Heart left ventricle (tissue), 16 donors: ENCODE measurements around the gene KNDC1. TPM values are rescaled to one million over a fixed set of nuclear protein-coding genes. Genes with fewer than 3 reads are reported as not detected.
A peak's percentile ranks its signal among the peaks of the same experiment; 100 is the strongest.

Experiments used
- ATAC-seq, 4 donors: fragments of 200-7000 bp; cut with Tn5 transposase; one replicate each; pipeline ENCODE4 v1.9.1; 2020 to 2022; ENCODE audit warnings: moderate library complexity in 4 of 4, mild to moderate bottlenecking in 3 of 4, moderate number of reproducible peaks in 1 of 4
- DNase-seq, 5 donors: peaks; one replicate each; pipeline ENCODE4 v3.0.0-alpha.2; 2020
- H3K27ac ChIP-seq, 12 donors: fragments of 200-600 bp; sonication (generic) in 4 of 12; one replicate each; pipeline versions ENCODE4 v1.5.0 to v1.8.0; 2016 to 2022; ENCODE audit warnings: mild to moderate bottlenecking in 2 of 12
- H3K27me3 ChIP-seq, 9 donors: fragments of 200-600 bp; sonication (generic) in 2 of 9; one replicate each; pipeline versions ENCODE4 v1.5.1 to v1.8.0; 2016 to 2022; ENCODE audit warnings: mild to moderate bottlenecking in 3 of 9
- H3K36me3 ChIP-seq, 9 donors: fragments of 200-600 bp; sonication (generic) in 2 of 9; one replicate each; pipeline versions ENCODE4 v1.5.0 to v1.8.0; 2018 to 2022; ENCODE audit warnings: mild to moderate bottlenecking in 2 of 9
- H3K4me1 ChIP-seq, 12 donors: fragments of 200-600 bp; sonication (generic) in 4 of 12; one replicate each; pipeline versions ENCODE4 v1.5.0 to v1.8.0; 2016 to 2022; ENCODE audit warnings: mild to moderate bottlenecking in 3 of 12
- H3K4me3 ChIP-seq, 12 donors: fragments of 200-600 bp; sonication (generic) in 4 of 12; one replicate each; pipeline versions ENCODE4 v1.5.0 to v1.8.0; 2017 to 2022; ENCODE audit warnings: mild to moderate bottlenecking in 9 of 12, moderate library complexity in 4 of 12
- H3K9me3 ChIP-seq, 12 donors: fragments of 200-600 bp; sonication (generic) in 4 of 12; one replicate each; pipeline versions ENCODE4 v1.5.0 to v1.8.0; 2016 to 2022; ENCODE audit warnings: mild to moderate bottlenecking in 1 of 12
- POLR2A ChIP-seq, 2 donors: fragments of 450-650 bp; IDR thresholded peaks; one replicate each; pipeline ENCODE4 v1.6.1; 2017; ENCODE audit warnings: antibody characterized with exemption in 2 of 2, mild to moderate bottlenecking in 2 of 2, moderate library complexity in 2 of 2
- WGBS, 4 donors: extraction: QIAGEN DNeasy Blood & Tissue Kit in 2 of 4; methylation state at CpG; one replicate each; pipeline versions ENCODE4 v1.1.5 to v1.1.7; 2013 to 2018; 5-methylcytosine and 5-hydroxymethylcytosine counted together
- intact Hi-C, 10 donors: fragments of 100-400 bp; cut with DNase I; formaldehyde crosslinking; loops; one replicate each; pipeline versions ENCODE4 v1.11.1 to v1.14.2; 2022
- polyA plus RNA-seq, 2 donors: library from polyadenylated mRNA; stranded (reverse); fragments of 200-250 nt; gene quantifications; one replicate each; pipeline ENCODE4 v1.2.3, GENCODE V29; 2013
- total RNA-seq, 9 donors: library from RNA; depleted of rRNA in 2 of 9; stranded (reverse); fragments of >200 nt in 2 of 9; fragmentation: NEBNext Ultra II Directional in 3 of 9; extraction: Animal tissue kit (Norgen Biotek cat#: 25700) in 3 of 9; gene quantifications; one replicate each; pipeline versions ENCODE4 v1.1.0 to v1.2.4, GENCODE V29; 2016 to 2023
- TF ChIP-seq, protein P1 (sequence below), 12 donors: fragments of 200-600 bp; sonication (generic) in 4 of 12; IDR thresholded peaks; one replicate each; pipeline versions ENCODE4 v1.5.0 to v1.8.0; 2018 to 2022; ENCODE audit warnings: antibody characterized with exemption in 12 of 12, mild to moderate bottlenecking in 5 of 12
- donor health status: ischemic (EF 13 %, LVEDD 7.1; RV severe dilation, severe dysfunction).
- donor health status: healthy with polysubstance abuse.
- donor health status: DM: no; HTN: yes; CAD: no.
- donor health status: DM: no; HTN: no; CAD: no.
- donor health status: ischemic (EF 25% LVEDD 6.9; RV normal size, moderate dysfunction).
- donor health status: ischemic (EF 25% LVEDD 5.7; RV mildly dilated, moderate dysfunction).
- donor health status: healthy.
- donor health status: DM: yes; HTN: yes; CAD: no.
- donor health status: ischemic (EF 35%, LVEDD 5.7; RV mildly dilated, moderate dysfunction).
- donor health status: nonischemic (EF 11% LVEDD 7.7; RV severe dilation, severe dysfunction).
- donor health status: DM: yes; HTN: yes; CAD: no.
- donor health status: PGD.
- donor health status: ischemic (EF 29% LVEDD 5.4; RV normal size, mild dysfunction).
- donor health status: nonischemic (EF 23%, LVEDD 6.1; RV moderate dilation, normal function).

KNDC1 gene
- total and polyA plus RNA-seq, 11 donors, result 0.04 to 2.9 (median 0.10) TPM; not detected in 3

DNA sequence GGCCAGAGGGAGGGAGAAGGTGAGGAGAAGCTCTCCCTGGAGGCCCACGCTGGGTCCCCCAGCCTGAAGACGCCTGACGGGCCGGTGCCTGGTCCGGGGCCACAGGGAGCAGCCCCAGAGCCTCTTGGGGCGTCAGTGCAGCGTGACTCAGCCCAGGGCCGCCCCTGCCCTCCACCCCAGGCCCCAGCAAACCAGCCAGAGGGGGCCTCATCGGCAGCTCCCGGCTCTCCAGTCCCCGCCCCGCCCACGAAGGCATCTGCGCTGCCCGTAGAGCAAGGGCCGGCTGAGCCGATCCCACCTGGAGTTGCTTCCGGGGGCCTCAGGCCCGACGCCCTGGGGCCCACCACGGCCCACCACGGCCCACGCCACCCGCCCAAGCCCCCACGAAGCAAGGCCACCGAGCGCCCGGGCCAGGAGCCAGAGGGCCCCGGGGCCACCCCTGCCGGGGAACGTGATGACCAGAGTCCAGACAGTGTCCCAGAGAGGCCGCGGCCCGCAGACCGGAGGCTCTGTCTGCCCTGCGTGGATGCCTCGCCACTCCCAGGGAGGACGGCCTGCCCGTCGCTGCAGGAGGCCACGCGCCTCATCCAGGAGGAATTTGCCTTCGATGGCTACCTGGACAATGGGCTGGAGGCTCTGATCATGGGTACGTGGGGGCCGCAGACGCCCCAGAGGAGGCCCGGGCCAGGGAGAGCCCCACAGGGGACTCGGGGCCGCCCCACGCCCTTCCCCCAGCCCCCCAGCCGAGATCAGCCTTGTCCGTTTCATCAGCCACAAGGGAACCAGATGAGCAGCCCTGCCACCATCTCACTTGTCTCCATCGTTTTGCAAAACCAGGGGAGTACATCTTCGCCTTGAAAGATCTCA lies 38.8 kb downstream of the KNDC1 start:
- ATAC-seq (no peak), DNase-seq (peak in 3 of 5 donors; percentile 14 to 57 (median 21))
- no peaks in the 10 kb centered on the region for H3K4me1 ChIP-seq
- H3K4me3 ChIP-seq, result no peak overlapping the region
- H3K36me3 ChIP-seq, result no peaks in the 10 kb centered on the region
- no peak overlapping the region for H3K27ac ChIP-seq
- H3K27me3 ChIP-seq, result no peaks in the 10 kb centered on the region
- intact Hi-C loops, result no loop called here
- TF ChIP-seq, protein P1, sequence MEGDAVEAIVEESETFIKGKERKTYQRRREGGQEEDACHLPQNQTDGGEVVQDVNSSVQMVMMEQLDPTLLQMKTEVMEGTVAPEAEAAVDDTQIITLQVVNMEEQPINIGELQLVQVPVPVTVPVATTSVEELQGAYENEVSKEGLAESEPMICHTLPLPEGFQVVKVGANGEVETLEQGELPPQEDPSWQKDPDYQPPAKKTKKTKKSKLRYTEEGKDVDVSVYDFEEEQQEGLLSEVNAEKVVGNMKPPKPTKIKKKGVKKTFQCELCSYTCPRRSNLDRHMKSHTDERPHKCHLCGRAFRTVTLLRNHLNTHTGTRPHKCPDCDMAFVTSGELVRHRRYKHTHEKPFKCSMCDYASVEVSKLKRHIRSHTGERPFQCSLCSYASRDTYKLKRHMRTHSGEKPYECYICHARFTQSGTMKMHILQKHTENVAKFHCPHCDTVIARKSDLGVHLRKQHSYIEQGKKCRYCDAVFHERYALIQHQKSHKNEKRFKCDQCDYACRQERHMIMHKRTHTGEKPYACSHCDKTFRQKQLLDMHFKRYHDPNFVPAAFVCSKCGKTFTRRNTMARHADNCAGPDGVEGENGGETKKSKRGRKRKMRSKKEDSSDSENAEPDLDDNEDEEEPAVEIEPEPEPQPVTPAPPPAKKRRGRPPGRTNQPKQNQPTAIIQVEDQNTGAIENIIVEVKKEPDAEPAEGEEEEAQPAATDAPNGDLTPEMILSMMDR (IDR thresholded peaks at IDR 0.05), result no peak
- no peak for TF ChIP-seq POLR2A (IDR thresholded peaks at IDR 0.05)
- WGBS, 4 donors, result 85 to 92% (median 88%) methylated on average over 26 to 54 of the region's 54 CpGs
- peaks cover 0 to 8% (median under 1%) of the 10 kb centered on the region in 12 donors for H3K9me3 ChIP-seq

DNA sequence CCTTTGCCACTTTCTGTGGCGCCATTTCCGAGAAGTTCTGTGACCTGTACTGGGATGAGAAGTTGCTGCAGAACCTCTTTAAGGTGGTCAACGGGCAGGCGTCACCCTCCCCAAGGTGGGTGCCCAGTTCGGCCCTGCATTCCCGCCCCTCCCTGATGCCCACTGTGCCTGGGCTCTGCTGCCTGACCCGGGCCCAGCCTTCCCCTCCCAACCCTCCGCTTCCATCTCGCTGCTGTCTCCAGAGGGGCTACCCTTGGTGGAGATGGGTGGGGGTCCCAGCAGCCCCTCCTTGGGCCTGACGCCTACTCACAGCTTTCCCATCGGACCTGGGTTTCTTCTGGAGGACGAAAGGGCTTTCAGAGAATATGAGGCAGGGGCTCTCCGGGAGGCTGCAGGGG lies 39.5 kb downstream of the KNDC1 start:
- WGBS, 4 donors, result 86 to 88% (median 87%) methylated on average over 10 to 13 of the region's 13 CpGs
- Histone ChIP-seq H3K4me1 (no peaks in the 10 kb centered on the region), H3K4me3 (no peak overlapping the region), H3K27me3 (no peaks in the 10 kb centered on the region), H3K9me3 (peaks cover 0 to 2% (median 0%) of the 10 kb centered on the region in 12 donors), H3K36me3 (no peaks in the 10 kb centered on the region), H3K27ac (no peak overlapping the region)
- TF ChIP-seq POLR2A (IDR thresholded peaks at IDR 0.05), result no peak
- TF ChIP-seq, protein P1 (IDR thresholded peaks at IDR 0.05), result no peak
- intact Hi-C loops, result no loop called here
- DNase-seq (peak in 2 of 5 donors; percentile 7 to 12), ATAC-seq (no peak)

DNA sequence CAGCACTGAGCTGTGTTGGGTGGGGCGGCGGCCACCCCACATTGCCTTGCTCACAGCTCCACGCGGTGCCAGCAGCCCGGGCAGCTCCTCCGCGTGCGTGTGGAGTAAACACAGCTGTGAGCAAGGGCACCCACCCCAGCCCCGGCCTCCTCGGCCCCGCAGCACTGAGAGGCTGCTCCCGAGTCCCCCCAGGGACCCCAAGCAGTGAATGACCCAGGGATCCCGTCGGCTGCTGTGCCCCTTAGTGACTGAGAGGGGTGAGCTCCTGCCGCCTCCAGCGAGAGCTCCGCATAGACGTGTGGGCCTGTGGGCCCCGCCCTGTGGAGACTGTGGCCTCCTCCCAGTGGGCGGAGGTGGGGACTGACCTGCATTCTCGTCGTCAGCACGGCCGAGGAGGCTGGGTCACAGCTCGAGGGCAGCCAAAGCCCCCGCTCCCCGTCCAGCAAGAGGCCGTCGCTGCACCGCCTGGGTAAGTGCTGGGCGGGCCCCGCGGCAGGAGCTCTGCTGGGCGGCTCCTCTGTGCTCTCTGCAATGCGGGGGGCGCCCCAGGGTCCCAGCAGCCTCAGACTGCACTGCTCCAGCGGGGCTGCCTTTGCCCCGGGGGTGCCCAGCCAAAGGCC lies 40.1 kb downstream of the KNDC1 start:
- DNase-seq (peak in 2 of 5 donors; percentile 19 to 62), ATAC-seq (no peak)
- Histone ChIP-seq H3K36me3 (no peaks in the 10 kb centered on the region), H3K27ac (no peak overlapping the region), H3K4me3 (no peak overlapping the region), H3K9me3 (no peaks in the 10 kb centered on the region), H3K4me1 (no peaks in the 10 kb centered on the region), H3K27me3 (no peaks in the 10 kb centered on the region)
- intact Hi-C loops, result no loop called here
- WGBS, 4 donors, result 51 to 71% (median 58%) methylated on average over 11 to 38 of the region's 38 CpGs
- TF ChIP-seq, protein P1 (IDR thresholded peaks at IDR 0.05), result no peak
- TF ChIP-seq POLR2A (IDR thresholded peaks at IDR 0.05), result no peak

DNA sequence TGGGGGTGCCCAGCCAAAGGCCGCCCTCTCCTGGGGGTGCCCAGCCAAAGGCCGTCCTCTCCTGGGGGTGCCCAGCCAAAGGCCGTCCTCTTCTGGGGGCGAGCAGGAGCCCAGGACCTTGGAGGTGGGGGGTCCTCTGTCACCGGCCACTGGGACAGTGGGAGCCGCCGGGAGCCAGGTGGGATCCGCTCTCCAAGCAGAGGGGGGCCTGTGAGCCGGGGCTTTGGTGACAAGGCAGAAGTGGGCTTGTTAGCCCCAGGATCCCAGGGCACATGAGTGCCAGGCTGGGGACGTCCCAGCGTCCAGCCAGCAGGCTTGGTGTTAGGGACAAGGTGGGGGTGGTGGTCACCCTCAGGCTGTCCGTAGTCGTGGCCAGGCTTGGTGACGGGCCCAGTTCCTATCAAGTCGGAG lies 40.6 kb downstream of the KNDC1 start:
- peak in 2 of 5 donors; percentile 20 to 61 for DNase-seq
- H3K9me3 ChIP-seq, result no peaks in the 10 kb centered on the region
- ATAC-seq, result no peak
- no peak overlapping the region for H3K4me3 ChIP-seq
- no peaks in the 10 kb centered on the region for H3K27me3 ChIP-seq
- H3K4me1 ChIP-seq, result no peaks in the 10 kb centered on the region
- WGBS, 4 donors, result 84 to 93% (median 89%) methylated on average over 3 to 15 of the region's 15 CpGs
- H3K27ac ChIP-seq, result no peak overlapping the region
- no peaks in the 10 kb centered on the region for H3K36me3 ChIP-seq
- no peak for TF ChIP-seq POLR2A (IDR thresholded peaks at IDR 0.05)
- TF ChIP-seq, protein P1 (IDR thresholded peaks at IDR 0.05), result no peak
- intact Hi-C loops, result no loop called here
